K562 (cell line): ENCODE measurements around the gene E2F3. TPM values are rescaled to one million over a fixed set of nuclear protein-coding genes. Genes with fewer than 3 reads are reported as not detected.

Source experiments
- BDP1 ChIP-seq: IDR thresholded peaks from 3 replicates; pipeline ENCODE4 v1.6.1; 2011; ENCODE audit not compliant: insufficient read length, insufficient read depth
- CREB1 ChIP-seq, 2 experiments: sonication (generic) in 1 of 2; formaldehyde crosslinking in 1 of 2; IDR thresholded peaks; 2 replicates each; pipeline versions ENCODE4 v1.6.1 to v1.8.0; 2012 to 2022; ENCODE audit warnings: inconsistent platforms in 1 of 2, mild to moderate bottlenecking in 1 of 2, missing genetic modification reagents in 1 of 2, moderate library complexity in 1 of 2
- E2F6 ChIP-seq, 2 experiments: IDR thresholded peaks; 2 replicates each; pipeline ENCODE4 v1.6.1; 2011; ENCODE audit warnings: borderline replicate concordance in 1 of 2, control low read depth in 1 of 2, low read depth in 1 of 2, low read length in 1 of 2, mild to moderate bottlenecking in 1 of 2, mixed read lengths in 1 of 2, moderate library complexity in 1 of 2; ENCODE audit not compliant: insufficient read depth in 1 of 2, insufficient read length in 1 of 2, poor library complexity in 1 of 2, severe bottlenecking in 1 of 2; ENCODE audit errors: extremely low read depth in 1 of 2
- GATAD2A ChIP-seq: fragments of 450-650 bp; IDR thresholded peaks from 2 replicates; pipeline ENCODE4 v1.6.1; 2017
- MXI1 ChIP-seq: IDR thresholded peaks from 2 replicates; pipeline ENCODE4 v1.6.1; 2011; ENCODE audit warnings: low read depth, mild to moderate bottlenecking, improper control_type of control experiment, low read length
- RBM39 ChIP-seq: fragments of 200-400 bp; formaldehyde crosslinking; optimal IDR thresholded peaks from 2 replicates; pipeline ENCODE3; 2018; ENCODE audit warnings: low read depth, low read length
- SMAD4 ChIP-seq: fragments of 250-450 bp; sonication (Bioruptor Pico); conservative IDR thresholded peaks from 2 replicates; pipeline ENCODE4 v1.8.0; 2021; ENCODE audit warnings: inconsistent platforms, mild to moderate bottlenecking, moderate library complexity
- STAT5A ChIP-seq: IDR thresholded peaks from 2 replicates; pipeline ENCODE4 v1.6.1; 2012; ENCODE audit warnings: low read length, inconsistent platforms, borderline replicate concordance
- ZBTB1 ChIP-seq: sonication (generic); formaldehyde crosslinking; IDR thresholded peaks from 2 replicates; pipeline ENCODE4 v1.8.1; 2023; ENCODE audit warnings: missing genetic modification reagents, low read depth, mild to moderate bottlenecking, borderline replicate concordance
- ZNF263 ChIP-seq: sonication (generic); formaldehyde crosslinking; IDR thresholded peaks from 2 replicates; pipeline ENCODE4 v1.8.0; 2022; ENCODE audit warnings: mild to moderate bottlenecking, missing genetic modification reagents, borderline replicate concordance
- ZNF449 ChIP-seq: fragments of 250-450 bp; sonication (Bioruptor Pico); IDR thresholded peaks from 2 replicates; pipeline ENCODE4 v1.8.0; 2022; ENCODE audit warnings: moderate library complexity, mild to moderate bottlenecking, inconsistent platforms
- ZNF592 ChIP-seq: fragments of 450-650 bp; IDR thresholded peaks from 2 replicates; pipeline ENCODE4 v1.6.1; 2017; ENCODE audit warnings: antibody characterized with exemption, mild to moderate bottlenecking
- polyA plus RNA-seq, 8 experiments: library from polyadenylated mRNA; depleted of rRNA in 4 of 8; stranded (reverse) in 5 of 8; unstranded in 3 of 8; fragments of >200 nt; fragmentation: Nextera tagmentation in 2 of 8; fragmentation: Illumina TruSeq in 1 of 8; extraction: Ambion mirVana in 2 of 8; extraction: Trizol in 1 of 8; gene quantifications; 2 replicates each; pipeline versions ENCODE4 v1.2.1 to v1.2.3, GENCODE V29; 2011 to 2014; ENCODE audit warnings: inconsistent platforms in 1 of 8, missing spikeins in 1 of 8
- total RNA-seq, 7 experiments: library from RNA; depleted of rRNA in 6 of 7; stranded (reverse); fragments of >200 nt in 6 of 7; fragmentation: Illumina TruSeq in 2 of 7; extraction: Trizol in 2 of 7; gene quantifications; 2 replicates each; pipeline versions ENCODE4 v1.2.1 to v1.2.3, GENCODE V29; 2011 to 2021; ENCODE audit warnings: low replicate concordance in 1 of 7
- TF ChIP-seq, protein P1 (sequence below), 2 experiments: fragments of 450-650 bp in 1 of 2; sonication (generic) in 1 of 2; formaldehyde crosslinking; conservative IDR thresholded peaks; 2 replicates each; pipeline versions ENCODE4 v1.4.0 to v1.8.1; 2020 to 2022; ENCODE audit warnings: mild to moderate bottlenecking in 1 of 2, missing genetic modification reagents in 1 of 2
- TF ChIP-seq, protein P2 (sequence below): fragments of 250-450 bp; sonication (Bioruptor Pico); IDR thresholded peaks from 2 replicates; pipeline ENCODE4 v1.4.0; 2020; ENCODE audit warnings: mild to moderate bottlenecking, moderate library complexity

Gene E2F3
- total and polyA plus RNA-seq, 9 of the 15 experiments (the other 6 are each of a cell fraction or from before 2014, with no cell fraction given), result 11.1 to 44.7 (median 27.2) TPM

DNA sequence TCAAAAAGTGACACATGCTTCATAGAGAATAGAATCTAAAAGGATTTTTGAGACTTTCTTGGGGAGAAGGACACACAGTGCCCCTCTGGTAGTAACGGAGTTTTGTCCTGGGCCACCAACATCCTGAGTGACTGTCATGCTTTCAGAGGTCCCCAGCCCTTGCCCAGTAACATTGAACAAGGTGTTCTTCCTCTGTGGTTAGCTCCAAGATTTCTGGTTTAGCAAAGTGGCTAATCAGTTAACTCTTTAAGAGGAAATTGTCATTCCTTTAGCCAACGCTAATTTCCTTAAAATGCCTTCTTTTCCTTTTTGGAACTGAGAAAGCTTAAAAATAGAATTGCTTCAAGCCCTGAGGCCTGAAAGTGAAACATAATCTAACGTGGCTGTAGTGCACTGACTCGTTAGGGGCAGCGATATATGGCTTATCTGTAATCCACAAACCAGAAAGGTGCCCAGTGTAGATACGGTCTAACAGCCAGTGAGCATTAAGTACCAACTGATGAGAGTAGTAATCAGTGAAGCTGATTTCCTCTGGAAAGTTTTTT, 7.8 kb downstream of the E2F3 start (continued):
- TF ChIP-seq SMAD4 (CRISPR knock-in tag) (peak; percentile 50; the same call in 1 of the 2 replicates), MXI1 (0 out of 2 replicates have a peak, but pooled peaks have one; percentile 15), ZNF592 (peak; percentile 77; the same call in 1 of the 2 replicates), CREB1 (IDR thresholded peaks at IDR 0.05) (peak; percentile 32; the same call in 1 of the 2 replicates), CREB1 (CRISPR knock-in tag; IDR thresholded peaks at IDR 0.05) (no peak), ZBTB1 (CRISPR knock-in tag) (no peak), E2F6 (IDR thresholded peaks at IDR 0.05; ENCODE audit: borderline replicate concordance in 1 of 2, extremely low read depth in 1 of 2, insufficient read depth in 1 of 2, insufficient read length in 1 of 2, low read depth in 1 of 2, low read length in 1 of 2, poor library complexity in 1 of 2, severe bottlenecking in 1 of 2) (no peak), ZNF449 (CRISPR knock-in tag) (no peak), STAT5A (peak; percentile 81), ZNF263 (no peak), RBM39 (no peak), BDP1 (no peak), GATAD2A (peak; percentile 85; the same call in 1 of the 2 replicates)
- TF ChIP-seq, protein P1, sequence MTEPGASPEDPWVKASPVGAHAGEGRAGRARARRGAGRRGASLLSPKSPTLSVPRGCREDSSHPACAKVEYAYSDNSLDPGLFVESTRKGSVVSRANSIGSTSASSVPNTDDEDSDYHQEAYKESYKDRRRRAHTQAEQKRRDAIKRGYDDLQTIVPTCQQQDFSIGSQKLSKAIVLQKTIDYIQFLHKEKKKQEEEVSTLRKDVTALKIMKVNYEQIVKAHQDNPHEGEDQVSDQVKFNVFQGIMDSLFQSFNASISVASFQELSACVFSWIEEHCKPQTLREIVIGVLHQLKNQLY (CRISPR knock-in tag; conservative IDR thresholded peaks at IDR 0.05), result no peak
- TF ChIP-seq, protein P2, sequence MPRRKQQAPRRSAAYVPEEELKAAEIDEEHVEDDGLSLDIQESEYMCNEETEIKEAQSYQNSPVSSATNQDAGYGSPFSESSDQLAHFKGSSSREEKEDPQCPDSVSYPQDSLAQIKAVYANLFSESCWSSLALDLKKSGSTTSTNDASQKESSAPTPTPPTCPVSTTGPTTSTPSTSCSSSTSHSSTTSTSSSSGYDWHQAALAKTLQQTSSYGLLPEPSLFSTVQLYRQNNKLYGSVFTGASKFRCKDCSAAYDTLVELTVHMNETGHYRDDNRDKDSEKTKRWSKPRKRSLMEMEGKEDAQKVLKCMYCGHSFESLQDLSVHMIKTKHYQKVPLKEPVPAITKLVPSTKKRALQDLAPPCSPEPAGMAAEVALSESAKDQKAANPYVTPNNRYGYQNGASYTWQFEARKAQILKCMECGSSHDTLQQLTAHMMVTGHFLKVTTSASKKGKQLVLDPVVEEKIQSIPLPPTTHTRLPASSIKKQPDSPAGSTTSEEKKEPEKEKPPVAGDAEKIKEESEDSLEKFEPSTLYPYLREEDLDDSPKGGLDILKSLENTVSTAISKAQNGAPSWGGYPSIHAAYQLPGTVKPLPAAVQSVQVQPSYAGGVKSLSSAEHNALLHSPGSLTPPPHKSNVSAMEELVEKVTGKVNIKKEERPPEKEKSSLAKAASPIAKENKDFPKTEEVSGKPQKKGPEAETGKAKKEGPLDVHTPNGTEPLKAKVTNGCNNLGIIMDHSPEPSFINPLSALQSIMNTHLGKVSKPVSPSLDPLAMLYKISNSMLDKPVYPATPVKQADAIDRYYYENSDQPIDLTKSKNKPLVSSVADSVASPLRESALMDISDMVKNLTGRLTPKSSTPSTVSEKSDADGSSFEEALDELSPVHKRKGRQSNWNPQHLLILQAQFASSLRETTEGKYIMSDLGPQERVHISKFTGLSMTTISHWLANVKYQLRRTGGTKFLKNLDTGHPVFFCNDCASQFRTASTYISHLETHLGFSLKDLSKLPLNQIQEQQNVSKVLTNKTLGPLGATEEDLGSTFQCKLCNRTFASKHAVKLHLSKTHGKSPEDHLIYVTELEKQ (CRISPR knock-in tag), result no peak
